HCT116 (cell line): Measurements from ENCODE around the gene SERPING1. TPM values are rescaled to one million over a fixed set of nuclear protein-coding genes. Genes with fewer than 3 reads are reported as not detected.

Source experiments
- ATAC-seq: fragments of 200-7000 bp; cut with Tn5 transposase; 2 replicates; pipeline ENCODE4 v1.9.1; 2020; ENCODE audit warnings: mild to moderate bottlenecking, moderate library complexity
- BruUV-seq: library from RNA; stranded (reverse); fragments of 400-500 nt; replicated peaks from 2 replicates; lab custom pipeline; 2021; lab: Mats Ljungman, UMichigan
- CTCF ChIA-PET: fragments of 300-600 bp; sonication (Branson Sonifier 250); formaldehyde crosslinking; loops from one replicate; lab custom pipeline; 2021; ENCODE audit warnings: antibody characterized with exemption; lab: Charles Lee
- POLR2A ChIA-PET: fragments of 300-600, 350-600 bp; sonication (Branson Sonifier 250); formaldehyde crosslinking; loops from one replicate; lab custom pipeline; 2021; ENCODE audit warnings: antibody characterized with exemption; lab: Charles Lee
- RAD21 ChIA-PET, 2 experiments: fragments of 300-600 bp; sonication (Branson Sonifier 250); formaldehyde crosslinking; loops; one replicate each; lab custom pipeline; 2023; ENCODE audit warnings: low total read pairs in 2 of 2; ENCODE audit not compliant: uncharacterized antibody in 2 of 2, unreplicated experiment in 2 of 2, low non-redundant PET in 1 of 2; lab: Charles Lee
- DNase-seq: peaks from one replicate; pipeline ENCODE4 v3.0.0-alpha.2; 2010; ENCODE audit warnings: low read depth, low spot score
- H2AFZ ChIP-seq: fragments of 200-600 bp; shearing (Covaris generic), sonication (generic); 2 replicates; pipeline ENCODE4 v1.6.1; 2017; ENCODE audit warnings: low read depth, mixed run types, mixed read lengths, antibody characterized with exemption, low read length; ENCODE audit not compliant: poor library complexity, severe bottlenecking
- H3K27ac ChIP-seq: 2 replicates; pipeline ENCODE4 v1.5.1; 2012; ENCODE audit warnings: low read depth, low read length
- H3K27me3 ChIP-seq: fragments of 200-600 bp; sonication (generic); 2 replicates; pipeline ENCODE4 v1.6.1; 2016; ENCODE audit warnings: mixed run types, low read length, mixed read lengths; ENCODE audit not compliant: insufficient read depth
- H3K36me3 ChIP-seq, 2 experiments: fragments of 200-500 bp in 1 of 2; fragments of 200-600 bp in 1 of 2; sonication (Bioruptor generic) in 1 of 2; sonication (generic) in 1 of 2; 2 replicates each; pipeline versions ENCODE4 v1.5.1 to v1.6.1; 2014 to 2016; ENCODE audit warnings: low read length in 2 of 2, inconsistent platforms in 1 of 2, mixed read lengths in 1 of 2, mixed run types in 1 of 2; ENCODE audit not compliant: insufficient read depth in 2 of 2, control insufficient read depth in 1 of 2
- H3K4me1 ChIP-seq, 2 experiments: fragments of 200-600 bp in 1 of 2; sonication (generic) in 1 of 2; 2 replicates each; pipeline versions ENCODE4 v1.5.1 to v1.6.1; 2012 to 2017; ENCODE audit warnings: low read length in 2 of 2, inconsistent platforms in 1 of 2, mild to moderate bottlenecking in 1 of 2, mixed read lengths in 1 of 2, mixed run types in 1 of 2, moderate library complexity in 1 of 2; ENCODE audit not compliant: insufficient read depth in 2 of 2, control insufficient read depth in 1 of 2
- H3K4me2 ChIP-seq: fragments of 200-600 bp; sonication (generic); 2 replicates; pipeline ENCODE4 v1.6.1; 2017; ENCODE audit warnings: mixed run types, low read length, mixed read lengths
- H3K4me3 ChIP-seq, 2 experiments: fragments of 200-600 bp in 1 of 2; sonication (generic) in 1 of 2; replicated peaks in 1 of 2; 2 replicates each; pipeline ENCODE4 v1.5.1; 2011 to 2016; ENCODE audit warnings: low read length in 2 of 2, control low read depth in 1 of 2, low read depth in 1 of 2, mild to moderate bottlenecking in 1 of 2, mixed read lengths in 1 of 2, mixed run types in 1 of 2
- H3K79me2 ChIP-seq: fragments of 200-600 bp; sonication (generic); 2 replicates; pipeline ENCODE4 v1.6.1; 2017; ENCODE audit warnings: mild to moderate bottlenecking, mixed run types, low read length, moderate library complexity, mixed read lengths; ENCODE audit not compliant: insufficient read depth
- H3K9ac ChIP-seq: fragments of 200-600 bp; sonication (generic); 2 replicates; pipeline ENCODE4 v1.6.1; 2016; ENCODE audit warnings: low read length, mixed read lengths
- H3K9me2 ChIP-seq: fragments of 200-600 bp; sonication (generic), shearing (Covaris generic); 2 replicates; pipeline ENCODE4 v1.6.1; 2017; ENCODE audit warnings: mixed run types, mild to moderate bottlenecking, moderate library complexity; ENCODE audit not compliant: insufficient read depth
- H3K9me3 ChIP-seq, 2 experiments: fragments of 200-500 bp in 1 of 2; fragments of 200-600 bp in 1 of 2; sonication (Bioruptor generic) in 1 of 2; sonication (generic) in 1 of 2; 2 replicates each; pipeline ENCODE4 v1.6.1; 2014 to 2017; ENCODE audit warnings: low read length in 2 of 2, mixed read lengths in 2 of 2, inconsistent platforms in 1 of 2, low read depth in 1 of 2, mild to moderate bottlenecking in 1 of 2, mixed run types in 1 of 2, moderate library complexity in 1 of 2; ENCODE audit not compliant: control insufficient read depth in 1 of 2, insufficient read depth in 1 of 2
- H4K20me1 ChIP-seq: fragments of 200-600 bp; sonication (generic), shearing (Covaris generic); 2 replicates; pipeline ENCODE4 v1.6.1; 2017; ENCODE audit warnings: mixed run types, mild to moderate bottlenecking, moderate library complexity; ENCODE audit not compliant: insufficient read depth
- TCF7L2 ChIP-seq: IDR thresholded peaks from 2 replicates; pipeline ENCODE4 v1.7.0; 2011; ENCODE audit warnings: borderline replicate concordance, inconsistent platforms; ENCODE audit not compliant: insufficient read depth, insufficient read length; ENCODE audit errors: extremely low read depth
- ZNF274 ChIP-seq: fragments of 200-500 bp; sonication (Bioruptor generic); IDR thresholded peaks from 2 replicates; pipeline ENCODE4 v1.6.1; 2014; ENCODE audit warnings: mild to moderate bottlenecking, low read depth, low read length, inconsistent platforms
- intact Hi-C: fragments of 100-400 bp; cut with micrococcal nuclease; formaldehyde crosslinking; loops from 2 replicates; pipeline ENCODE4 v1.10.0; 2022
- total RNA-seq: library from RNA; stranded (reverse); gene quantifications from one replicate; pipeline ENCODE4 v1.2.1, GENCODE V29; 2021; ENCODE audit not compliant: unreplicated experiment
- TF ChIP-seq, protein P1 (sequence below): IDR thresholded peaks from 2 replicates; pipeline ENCODE4 v1.6.1; 2011; ENCODE audit warnings: mild to moderate bottlenecking, low read length, moderate library complexity; ENCODE audit not compliant: insufficient replicate concordance; ENCODE audit errors: extremely low read depth

The SERPING1 gene
- total RNA-seq, 1 experiment from 2014 or later: 3.4 TPM

DNA sequence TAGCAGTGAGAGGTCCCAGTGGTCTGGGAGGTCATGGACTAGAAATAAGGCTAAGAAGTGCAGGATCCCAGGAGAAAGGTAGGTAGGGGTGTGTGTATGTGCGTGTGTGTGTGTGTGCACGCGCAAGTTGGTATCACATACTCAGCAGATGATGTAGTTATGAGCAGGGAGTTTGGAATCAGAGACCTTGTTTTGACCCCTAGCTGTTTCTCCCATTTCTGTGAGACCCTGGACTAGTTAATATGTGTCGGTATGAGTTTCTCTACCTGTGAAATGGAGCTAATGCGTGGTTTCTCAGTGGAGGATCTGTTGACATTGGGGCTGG is 1.3 kb downstream of the SERPING1 start:
- POLR2A ChIA-PET: no interaction called here
- no TSS peak for BruUV-seq
- DNase-seq (no peak), ATAC-seq (no peak)
- intact Hi-C loops: no loop called here
- H3K79me2 ChIP-seq: no peaks in the 10 kb centered on the region
- no peak overlapping the region for H3K27ac ChIP-seq
- H3K9me2 ChIP-seq: no peaks in the 10 kb centered on the region
- peaks cover 0 to 10% of the 10 kb centered on the region in 2 experiments; a peak in 2 of 4 replicates for H3K4me1 ChIP-seq
- H3K9ac ChIP-seq: no peak overlapping the region
- H4K20me1 ChIP-seq: no peaks in the 10 kb centered on the region
- RAD21 ChIA-PET: no interaction called here
- H3K4me3 ChIP-seq: no peak overlapping the region
- CTCF ChIA-PET: no interaction called here
- no peak overlapping the region; the same call in 1 of the 2 replicates for H3K4me2 ChIP-seq
- no peaks in the 10 kb centered on the region for H3K27me3 ChIP-seq
- H2AFZ ChIP-seq: no peak overlapping the region
- no peaks in the 10 kb centered on the region for H3K36me3 ChIP-seq
- TF ChIP-seq ZNF274 (no peak), TCF7L2 (no peak)
- no peaks in the 10 kb centered on the region for H3K9me3 ChIP-seq

DNA sequence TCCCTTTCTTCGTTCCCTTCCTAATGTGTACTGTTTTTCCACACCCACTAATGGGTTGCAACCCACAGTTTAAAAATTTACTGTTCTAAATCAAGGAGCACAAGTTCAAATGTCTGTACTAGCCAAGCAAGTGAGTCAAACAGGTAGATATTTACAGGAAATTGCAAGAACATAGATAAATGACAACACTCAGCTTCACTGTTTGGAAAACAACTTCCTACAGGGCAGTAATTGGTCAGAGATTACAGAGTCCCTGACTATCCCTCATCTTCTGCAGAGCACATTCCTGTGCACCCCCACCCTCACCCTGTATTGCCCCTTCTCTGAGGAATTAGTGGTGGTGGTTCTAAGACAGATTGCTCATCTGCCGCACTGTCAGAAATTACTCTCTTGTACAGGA is 1.9 kb downstream of the SERPING1 start:
- H3K4me2 ChIP-seq: no peak overlapping the region
- H4K20me1 ChIP-seq: no peaks in the 10 kb centered on the region
- no peak overlapping the region for H3K4me3 ChIP-seq
- H3K4me1 ChIP-seq: peaks cover 0 to 10% of the 10 kb centered on the region in 2 experiments; a peak in 2 of 4 replicates
- H3K36me3 ChIP-seq: no peaks in the 10 kb centered on the region
- no peaks in the 10 kb centered on the region for H3K9me2 ChIP-seq
- TF ChIP-seq, protein P1, sequence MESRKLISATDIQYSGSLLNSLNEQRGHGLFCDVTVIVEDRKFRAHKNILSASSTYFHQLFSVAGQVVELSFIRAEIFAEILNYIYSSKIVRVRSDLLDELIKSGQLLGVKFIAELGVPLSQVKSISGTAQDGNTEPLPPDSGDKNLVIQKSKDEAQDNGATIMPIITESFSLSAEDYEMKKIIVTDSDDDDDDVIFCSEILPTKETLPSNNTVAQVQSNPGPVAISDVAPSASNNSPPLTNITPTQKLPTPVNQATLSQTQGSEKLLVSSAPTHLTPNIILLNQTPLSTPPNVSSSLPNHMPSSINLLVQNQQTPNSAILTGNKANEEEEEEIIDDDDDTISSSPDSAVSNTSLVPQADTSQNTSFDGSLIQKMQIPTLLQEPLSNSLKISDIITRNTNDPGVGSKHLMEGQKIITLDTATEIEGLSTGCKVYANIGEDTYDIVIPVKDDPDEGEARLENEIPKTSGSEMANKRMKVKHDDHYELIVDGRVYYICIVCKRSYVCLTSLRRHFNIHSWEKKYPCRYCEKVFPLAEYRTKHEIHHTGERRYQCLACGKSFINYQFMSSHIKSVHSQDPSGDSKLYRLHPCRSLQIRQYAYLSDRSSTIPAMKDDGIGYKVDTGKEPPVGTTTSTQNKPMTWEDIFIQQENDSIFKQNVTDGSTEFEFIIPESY: no peak
- no peak for TF ChIP-seq ZNF274
- intact Hi-C loops: no loop called here
- no peak overlapping the region for H2AFZ ChIP-seq
- ATAC-seq (no peak), DNase-seq (no peak)
- CTCF ChIA-PET: no interaction called here
- no peak overlapping the region for H3K27ac ChIP-seq
- no peaks in the 10 kb centered on the region for H3K79me2 ChIP-seq
- no peak overlapping the region for H3K9ac ChIP-seq
- POLR2A ChIA-PET: no interaction called here
- no peaks in the 10 kb centered on the region for H3K27me3 ChIP-seq
- no TSS peak for BruUV-seq
- RAD21 ChIA-PET: no interaction called here
- no peaks in the 10 kb centered on the region for H3K9me3 ChIP-seq
